ENCODE results near the gene SCYGR5.
"Not testable (repeated sequence)": the region's sequence is repeated elsewhere in the genome, so short reads cannot be mapped to it uniquely, and the experiment has no call there.

Gene SCYGR5

DNA sequence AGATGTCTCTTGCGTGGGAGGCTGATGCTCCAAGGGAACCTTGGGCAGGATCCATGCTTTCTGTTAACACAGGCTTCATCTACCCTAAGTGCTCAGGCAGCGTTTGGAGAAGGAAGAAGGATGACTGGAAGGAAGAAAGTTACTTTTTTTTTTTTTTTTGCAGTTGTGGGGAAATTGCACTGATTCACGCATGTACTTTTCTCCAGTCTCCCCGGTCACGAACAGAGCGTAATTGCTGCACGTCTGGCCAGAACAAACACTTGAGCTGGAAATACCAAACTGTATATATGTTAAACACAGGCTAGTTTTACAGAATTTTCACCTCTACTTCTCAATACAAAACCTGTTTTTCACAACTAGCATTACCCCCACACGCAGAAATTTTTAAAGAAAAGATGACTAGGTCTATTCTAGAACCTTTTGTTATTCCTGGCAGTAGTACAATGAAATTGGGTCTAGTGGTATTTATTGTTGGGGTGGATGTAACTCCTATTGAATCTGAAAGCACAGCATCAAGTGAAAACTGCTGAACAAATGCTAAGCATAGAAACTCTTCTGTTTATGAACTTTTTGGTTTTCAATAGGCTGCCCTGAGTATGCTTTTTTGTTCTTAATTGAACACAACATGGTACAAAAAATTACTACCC, 9.3 kb upstream of the SCYGR5 start:
- H3K27ac ChIP-seq, result no peak overlapping the region
- TF ChIP-seq CTCF (conservative IDR thresholded peaks at IDR 0.05) (no peak), ZFX (IDR thresholded peaks at IDR 0.05) (no peak)

DNA sequence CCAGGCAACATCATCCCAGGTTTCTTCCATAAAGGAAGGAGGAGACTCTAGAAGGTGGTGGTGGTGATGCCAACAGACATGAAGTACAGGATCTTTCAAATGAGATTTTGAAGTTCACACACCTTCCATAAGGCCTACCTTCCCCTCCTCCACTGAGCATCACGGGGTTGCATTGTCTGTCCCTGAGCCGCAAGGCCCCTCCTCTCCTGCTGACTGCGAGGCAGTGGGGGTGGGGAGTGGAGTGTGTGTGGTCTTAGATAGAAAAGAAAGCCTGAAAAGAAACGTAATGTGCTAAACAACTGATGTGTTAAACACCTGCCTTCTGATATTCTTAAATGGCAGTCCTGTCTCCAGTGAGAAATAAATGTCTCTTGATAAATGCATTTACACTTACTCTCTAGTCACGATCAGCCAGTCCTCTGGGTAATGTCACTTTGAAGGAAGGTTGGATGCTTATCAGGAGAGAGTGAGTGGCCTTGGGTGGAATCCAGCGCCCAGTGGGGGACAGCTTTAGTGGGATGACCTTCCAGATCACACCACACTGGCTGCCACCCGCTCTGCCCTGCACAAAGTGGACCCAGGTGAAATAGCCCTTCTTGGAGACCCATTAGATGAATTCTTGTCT, 5.5 kb upstream of the SCYGR5 start:
- TF ChIP-seq ZFX (IDR thresholded peaks at IDR 0.05), result no peak
- no peak for TF ChIP-seq CTCF (conservative IDR thresholded peaks at IDR 0.05)
- H3K27ac ChIP-seq, result no peak overlapping the region

GRCh38 chr2:227661827-227662226, 4.8 kb upstream of the SCYGR5 start:
- no peak overlapping the region for H3K27ac ChIP-seq
- TF ChIP-seq ZFX (IDR thresholded peaks at IDR 0.05) (no peak), CTCF (conservative IDR thresholded peaks at IDR 0.05) (no peak)

- TF ChIP-seq CTCF (conservative IDR thresholded peaks at IDR 0.05) (no peak), ZFX (IDR thresholded peaks at IDR 0.05) (no peak)
- H3K27ac ChIP-seq, result no peak overlapping the region
These were observed 1.2 kb upstream of the SCYGR5 start for GRCh38 chr2:227665189-227665940.

GRCh38 chr2:227671170-227671905, 4.7 kb downstream of the SCYGR5 start:
- TF ChIP-seq CTCF (conservative IDR thresholded peaks at IDR 0.05), result no peak
- TF ChIP-seq ZFX (IDR thresholded peaks at IDR 0.05), result no peak
- H3K27ac ChIP-seq, result no peak overlapping the region

DNA sequence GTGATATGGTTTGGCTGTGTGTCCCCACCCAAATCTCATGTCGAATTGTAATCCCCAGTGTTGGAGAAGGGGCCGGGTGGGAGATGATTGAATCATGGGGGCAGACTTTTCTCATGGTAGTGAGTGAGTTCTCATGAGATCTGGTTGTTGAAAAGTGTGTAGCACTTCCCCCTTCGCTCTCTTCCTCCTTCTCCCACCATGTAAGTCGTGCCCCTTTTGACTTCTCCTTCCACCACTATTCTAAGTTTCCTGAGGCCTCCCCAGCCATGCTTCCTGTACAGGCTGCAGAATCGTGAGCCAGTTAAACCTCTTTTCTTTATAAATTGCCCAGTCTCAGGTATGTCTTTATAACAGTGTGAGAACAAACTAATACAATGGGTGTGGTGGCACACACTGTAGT, 7.0 kb downstream of the SCYGR5 start:
- H3K27ac ChIP-seq, result not testable (repeated sequence)

GRCh38 chr2:227674485-227674884, 7.9 kb downstream of the SCYGR5 start:
- TF ChIP-seq ZFX (IDR thresholded peaks at IDR 0.05), result no peak
- no peak for TF ChIP-seq CTCF (conservative IDR thresholded peaks at IDR 0.05)
- H3K27ac ChIP-seq, result no peak overlapping the region
